A204.1 (cell line): ENCODE measurements around the gene GGA3.

ENCODE experiments used
- FAIRE-seq: peaks from 2 replicates; lab custom pipeline; 2012; peaks lifted over from hg19 to GRCh38; lab: Jason Lieb, UNC

Gene GGA3

GRCh38 chr17:75244133-75244866 is 17.1 kb downstream of the GGA3 start:
- FAIRE-seq, result no peak

GRCh38 chr17:75242461-75243042 is 18.9 kb downstream of the GGA3 start:
- no peak for FAIRE-seq

GRCh38 chr17:75241996-75242460 is 19.4 kb downstream of the GGA3 start:
- no peak for FAIRE-seq

GRCh38 chr17:75241502-75241901 is 19.9 kb downstream of the GGA3 start:
- FAIRE-seq, result no peak

- no peak for FAIRE-seq
Observed at GRCh38 chr17:75241143-75241430, 20.3 kb downstream of the GGA3 start.

- no peak for FAIRE-seq
Observed at GRCh38 chr17:75240394-75241142, 20.8 kb downstream of the GGA3 start.

GRCh38 chr17:75239778-75240393 is 21.5 kb downstream of the GGA3 start:
- FAIRE-seq, result no peak

GRCh38 chr17:75239214-75239613 is 22.2 kb downstream of the GGA3 start:
- FAIRE-seq, result no peak

- FAIRE-seq, result no peak
Observed at GRCh38 chr17:75238684-75239191, 22.7 kb downstream of the GGA3 start.

- no peak for FAIRE-seq
Observed at GRCh38 chr17:75238020-75238580, 23.3 kb downstream of the GGA3 start.

- no peak for FAIRE-seq
Observed at GRCh38 chr17:75237100-75238014, 24.0 kb downstream of the GGA3 start.

- FAIRE-seq, result no peak
Observed at GRCh38 chr17:75232786-75233185, 28.6 kb downstream of the GGA3 start.

- no peak for FAIRE-seq
Observed at GRCh38 chr17:75231741-75232464, 29.5 kb downstream of the GGA3 start.

- no peak for FAIRE-seq
Observed at GRCh38 chr17:75231071-75231470, 30.3 kb downstream of the GGA3 start.

GRCh38 chr17:75228847-75229246 is 32.6 kb downstream of the GGA3 start:
- FAIRE-seq, result no peak

- no peak for FAIRE-seq
Observed at GRCh38 chr17:75228305-75228704, 33.1 kb downstream of the GGA3 start.

GRCh38 chr17:75227729-75228128 is 33.7 kb downstream of the GGA3 start:
- no peak for FAIRE-seq

GRCh38 chr17:75225016-75225415 is 36.4 kb downstream of the GGA3 start:
- FAIRE-seq, result no peak

GRCh38 chr17:75219815-75220214 is 41.6 kb downstream of the GGA3 start:
- no peak for FAIRE-seq

GRCh38 chr17:75218131-75218530 is 43.3 kb downstream of the GGA3 start:
- no peak for FAIRE-seq

- FAIRE-seq, result no peak
Observed at GRCh38 chr17:75209061-75209460, 52.3 kb downstream of the GGA3 start.
